ENCODE results near the gene GRAMD2B.

DNA sequence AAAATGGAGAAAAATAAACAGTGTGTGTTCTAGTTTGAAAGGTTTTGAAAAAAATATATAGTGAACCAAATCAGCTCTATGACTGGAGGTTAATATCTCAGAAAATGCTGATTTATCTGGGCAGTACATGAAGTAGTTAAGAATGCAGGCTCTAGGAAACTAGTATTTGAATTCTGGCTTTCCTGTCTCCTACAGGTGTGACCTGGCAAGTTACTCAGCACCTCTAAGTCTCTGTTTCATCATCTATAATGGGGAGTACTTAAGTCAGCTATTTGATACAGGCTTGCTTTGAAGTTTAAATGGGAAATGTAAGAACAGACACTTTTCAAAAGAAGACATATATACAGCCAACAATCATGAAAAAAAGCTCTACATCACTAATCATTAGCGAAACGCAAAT is 5.2 kb downstream of the GRAMD2B start:
- no peak for TF ChIP-seq KDM1A (CRISPR knock-in tag; IDR thresholded peaks at IDR 0.05)
- TF ChIP-seq TCF12 (IDR thresholded peaks at IDR 0.05): no peak
- TF ChIP-seq TCF12 (CRISPR knock-in tag; IDR thresholded peaks at IDR 0.05): no peak
- no peak for TF ChIP-seq NCOA1 (CRISPR knock-in tag; IDR thresholded peaks at IDR 0.05)
- TF ChIP-seq POLR2A (IDR thresholded peaks at IDR 0.05; ENCODE audit: insufficient read depth in 1 of 2, low read depth in 2 of 2, low read length in 2 of 2): no peak
- TF ChIP-seq SP2 (CRISPR knock-in tag; IDR thresholded peaks at IDR 0.05): no peak
- TF ChIP-seq CHD2 (IDR thresholded peaks at IDR 0.05; ENCODE audit: low read depth, low read length): no peak
- no peak for TF ChIP-seq MTF2 (CRISPR knock-in tag; IDR thresholded peaks at IDR 0.05; ENCODE audit: borderline replicate concordance)
- TF ChIP-seq RFX1 (IDR thresholded peaks at IDR 0.05): no peak

Data from HepG2 (cell line).